Stimulated activated CD8-positive, alpha-beta memory T cell treated with anti-CD3 and anti-CD28 coated beads, Interleukin-4, amount 100 ng/mL, for 24 hours (primary cell): ENCODE results near the gene LRGUK.
"Not testable (repeated sequence)": the region's sequence is repeated elsewhere in the genome, so short reads cannot be mapped to it uniquely, and the experiment has no call there.

Experiments used
- DNase-seq: peaks from one replicate; pipeline ENCODE4 v3.0.0-alpha.2; 2020; ENCODE audit warnings: low read depth

The LRGUK gene

GRCh38 chr7:134246761-134247160, 119.6 kb downstream of the LRGUK start:
- DNase-seq, result no peak

DNA sequence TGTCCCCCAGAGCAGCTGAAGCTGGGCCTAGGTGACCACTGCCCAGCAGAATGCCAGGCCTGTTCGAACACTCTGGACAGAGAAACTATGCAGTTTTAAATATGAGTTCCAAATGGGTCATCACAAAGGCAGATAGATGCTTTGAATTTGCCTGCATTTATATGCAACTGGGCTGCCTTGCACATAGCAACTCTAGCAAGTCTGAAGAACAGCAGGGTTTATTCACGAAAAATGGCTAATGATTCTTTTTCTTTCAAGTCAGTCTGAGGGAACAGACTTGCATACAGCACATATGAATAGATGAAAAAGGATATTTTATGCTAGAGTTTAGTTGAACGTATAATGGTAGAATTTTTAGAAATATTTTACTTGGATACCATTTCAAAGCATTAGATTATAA, 121.1 kb downstream of the LRGUK start:
- no peak for DNase-seq

DNA sequence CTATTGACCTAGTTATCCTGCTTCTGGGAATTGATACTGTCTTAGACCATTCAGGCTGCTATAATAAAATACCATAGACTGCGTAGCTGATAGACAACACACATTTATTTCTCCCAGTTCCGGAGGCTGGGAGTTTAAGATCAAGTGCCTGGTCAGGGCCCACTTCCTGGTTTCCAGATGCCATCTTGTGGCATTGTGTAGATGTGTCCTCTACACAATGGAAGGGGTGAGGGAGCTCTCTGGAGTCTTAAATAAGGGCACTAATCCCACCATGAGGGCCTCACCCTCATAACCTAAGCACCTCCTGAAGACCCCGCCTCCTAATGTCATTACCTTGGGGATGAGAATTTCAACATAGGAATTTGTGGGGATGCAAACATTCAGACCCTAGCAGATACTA, 127.2 kb downstream of the LRGUK start:
- DNase-seq, result no peak

DNA sequence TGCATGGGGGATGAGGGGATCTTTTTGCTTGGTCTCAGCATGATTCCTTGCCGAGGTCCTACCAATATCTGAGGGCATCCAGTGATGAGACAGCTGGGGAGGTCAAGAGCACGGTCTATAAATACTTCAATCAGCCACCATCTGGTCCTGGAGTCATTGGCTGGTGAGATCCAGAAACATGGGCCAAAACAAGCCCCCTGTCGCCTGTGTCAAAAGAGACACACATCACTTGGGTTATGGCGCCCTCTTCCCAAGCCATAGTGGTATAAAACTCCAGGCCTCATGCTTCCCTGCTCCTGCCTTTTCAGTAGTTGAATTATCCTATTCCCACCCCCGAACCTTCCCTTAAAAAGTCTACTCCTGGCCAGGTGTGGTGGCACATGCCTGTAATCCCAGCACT, 128.7 kb downstream of the LRGUK start:
- no peak for DNase-seq

DNA sequence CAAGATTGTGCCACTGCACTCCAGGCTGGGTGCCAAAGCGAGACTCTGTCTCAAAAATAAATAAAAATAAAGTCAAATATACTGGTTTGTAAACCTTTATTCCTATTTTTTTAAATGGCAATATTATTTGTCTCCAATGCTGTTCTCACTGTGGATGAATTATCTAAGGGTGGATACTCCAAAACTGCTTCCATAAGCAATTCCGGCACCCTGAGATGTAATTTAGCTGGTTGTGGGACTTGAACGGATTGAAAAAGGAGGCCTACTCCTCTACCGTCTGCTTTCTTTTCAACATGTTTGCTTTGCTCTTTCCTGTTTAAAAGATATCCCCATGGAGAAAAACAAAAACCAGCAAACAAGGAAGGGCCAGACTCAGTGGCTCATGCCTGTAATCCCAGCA, 135.2 kb downstream of the LRGUK start:
- DNase-seq, result no peak

DNA sequence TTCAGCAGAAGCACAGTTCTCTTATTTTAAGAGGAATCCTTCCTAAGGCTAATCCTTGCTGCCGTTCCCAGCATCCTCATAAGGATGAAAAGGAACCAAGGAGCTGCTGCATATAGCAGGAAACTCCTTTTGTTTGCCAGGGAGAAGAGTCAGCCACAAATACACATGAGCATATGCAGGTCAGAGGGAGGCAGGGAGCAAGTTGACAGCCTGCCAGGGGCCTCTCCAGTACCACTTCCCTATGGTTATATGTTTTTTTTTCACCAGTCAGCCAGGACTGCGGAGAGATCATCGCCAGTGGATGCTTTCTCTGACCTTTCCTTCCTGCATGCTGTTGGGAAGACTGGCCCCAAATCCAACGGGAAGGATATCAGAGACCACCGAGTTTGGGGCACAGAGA, 149.8 kb downstream of the LRGUK start:
- no peak for DNase-seq

GRCh38 chr7:134278502-134279153, 151.5 kb downstream of the LRGUK start:
- no peak for DNase-seq

GRCh38 chr7:134279336-134279735, 152.2 kb downstream of the LRGUK start:
- DNase-seq, result no peak

DNA sequence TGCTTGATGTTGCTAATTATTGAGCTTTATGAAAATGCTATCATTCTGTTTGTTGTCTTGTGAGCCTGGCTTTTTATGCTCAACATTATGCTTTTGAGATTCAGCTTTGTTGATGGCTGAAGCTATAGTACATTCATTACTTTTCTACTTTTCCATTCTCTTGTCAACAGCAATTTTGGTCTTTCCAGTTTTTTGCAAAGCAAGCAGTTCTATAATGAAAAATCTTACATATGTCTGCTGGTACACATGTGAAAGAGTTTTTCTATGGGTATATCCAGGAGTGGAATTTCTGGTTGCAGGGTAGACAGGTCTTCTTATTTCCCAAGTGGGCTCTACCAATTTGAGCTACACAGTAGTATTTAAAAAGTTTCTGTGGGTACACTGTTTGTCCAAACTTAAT, 152.8 kb downstream of the LRGUK start:
- DNase-seq, result no peak

DNA sequence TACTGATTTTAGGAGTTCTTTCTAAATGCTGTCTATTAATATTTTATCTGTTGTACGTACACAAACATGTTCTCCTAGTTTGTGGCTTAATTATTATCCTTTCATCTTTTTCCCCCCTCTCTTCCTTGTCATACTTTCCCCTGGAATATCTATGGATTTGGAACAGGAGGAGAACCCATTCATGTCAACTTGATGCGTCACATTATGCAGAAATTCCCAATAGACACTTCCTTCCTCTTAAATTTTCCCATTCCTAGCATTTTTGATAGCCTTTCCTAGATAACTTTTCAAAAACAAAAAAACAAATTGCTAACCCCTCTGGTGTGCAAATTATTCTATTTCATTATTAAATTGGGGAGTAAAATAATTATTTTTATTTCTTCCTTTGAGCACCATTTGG, 153.4 kb downstream of the LRGUK start:
- DNase-seq, result no peak

GRCh38 chr7:134284011-134284410, 156.9 kb downstream of the LRGUK start:
- no peak for DNase-seq

DNA sequence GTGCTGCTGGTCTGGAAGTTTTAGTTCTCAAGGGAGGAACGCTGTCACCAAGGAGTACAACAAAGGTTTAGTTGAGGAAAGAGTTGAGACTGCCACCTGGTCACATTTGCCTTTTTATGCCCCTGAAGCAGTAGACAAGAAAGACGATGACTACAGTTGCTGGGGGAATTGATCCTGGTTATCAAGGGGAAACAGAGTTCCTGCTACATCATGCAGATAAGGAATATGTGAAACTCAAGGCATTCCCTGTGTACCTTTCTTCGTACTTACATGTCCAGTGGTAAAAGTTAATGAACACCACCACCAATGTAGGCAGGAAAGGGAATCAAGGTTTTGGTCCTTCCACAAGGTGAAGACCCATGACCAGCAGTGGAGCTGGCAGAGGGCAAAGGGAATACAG, 157.8 kb downstream of the LRGUK start:
- DNase-seq, result no peak

GRCh38 chr7:134287916-134288659, 160.9 kb downstream of the LRGUK start:
- DNase-seq, result no peak

DNA sequence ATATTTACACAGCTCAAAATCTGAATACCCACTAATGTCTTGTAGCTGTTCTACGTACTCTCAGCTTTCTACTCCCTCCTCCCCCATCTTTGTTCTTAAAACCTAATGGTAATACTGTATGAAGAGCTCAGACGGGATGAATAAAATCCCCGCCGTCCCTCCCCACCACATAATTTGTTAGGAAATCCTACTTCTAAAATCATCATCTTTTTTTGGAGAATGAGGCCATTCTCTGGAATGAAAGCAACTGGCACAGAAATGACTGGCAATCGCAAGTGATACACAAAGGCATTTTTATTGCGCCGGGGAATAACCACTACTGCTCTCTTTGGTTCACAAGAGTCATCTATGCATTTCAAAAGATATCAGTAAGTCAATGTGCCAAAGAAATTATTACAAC, 162.3 kb downstream of the LRGUK start:
- DNase-seq, result no peak

GRCh38 chr7:134289841-134290240, 162.7 kb downstream of the LRGUK start:
- no peak for DNase-seq

DNA sequence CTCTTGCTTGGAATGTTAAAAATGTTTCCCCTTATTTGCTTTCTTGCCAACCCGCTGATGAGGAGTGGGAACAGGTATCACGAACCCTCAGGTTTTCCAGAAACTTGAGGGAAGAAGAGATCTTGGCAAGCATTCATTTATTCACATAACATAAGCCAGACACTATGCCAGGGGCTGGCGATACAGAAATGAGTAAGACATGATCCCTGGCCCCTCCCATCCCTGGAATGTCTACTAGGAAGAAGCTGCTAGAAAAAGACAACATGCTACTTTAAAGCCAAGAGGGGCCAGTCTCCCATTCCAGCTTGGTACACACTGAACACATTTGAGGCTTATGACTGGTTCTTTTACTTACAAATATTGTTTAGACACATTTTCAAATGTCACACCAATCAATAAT, 163.1 kb downstream of the LRGUK start:
- DNase-seq, result no peak

DNA sequence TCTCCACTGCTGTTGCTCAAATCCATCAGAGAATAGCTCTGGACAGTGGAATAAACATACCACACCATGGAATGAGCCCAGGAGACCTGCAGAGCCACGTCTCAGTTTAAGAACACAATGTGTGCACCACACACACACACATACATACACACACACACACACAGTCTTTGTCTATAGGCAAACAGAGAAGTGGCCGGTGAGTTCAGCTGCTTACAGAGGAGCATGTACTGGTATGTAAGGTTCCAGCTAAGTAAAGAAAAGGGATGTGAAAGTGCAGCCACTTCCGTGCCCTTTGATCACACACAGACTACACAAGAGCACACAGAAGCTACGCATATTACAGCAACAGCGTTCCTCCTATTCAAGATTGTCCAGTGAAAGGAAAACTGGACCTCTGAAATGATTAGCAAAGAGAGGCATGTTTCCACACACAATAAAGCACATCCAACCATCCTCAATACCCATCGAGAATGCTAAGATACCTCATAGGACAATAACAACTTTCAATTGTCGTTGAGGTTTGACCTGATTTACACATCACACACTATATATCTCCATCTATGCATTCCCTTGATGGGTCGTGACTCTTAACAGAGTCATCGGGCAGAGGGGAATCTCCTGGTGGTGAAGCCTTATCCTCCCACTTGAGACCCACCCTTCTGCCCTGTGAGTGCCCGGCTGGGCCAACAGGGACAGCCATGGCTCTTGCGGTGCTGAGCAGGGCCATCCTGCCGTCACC, 166.0 kb downstream of the LRGUK start:
- no peak for DNase-seq

DNA sequence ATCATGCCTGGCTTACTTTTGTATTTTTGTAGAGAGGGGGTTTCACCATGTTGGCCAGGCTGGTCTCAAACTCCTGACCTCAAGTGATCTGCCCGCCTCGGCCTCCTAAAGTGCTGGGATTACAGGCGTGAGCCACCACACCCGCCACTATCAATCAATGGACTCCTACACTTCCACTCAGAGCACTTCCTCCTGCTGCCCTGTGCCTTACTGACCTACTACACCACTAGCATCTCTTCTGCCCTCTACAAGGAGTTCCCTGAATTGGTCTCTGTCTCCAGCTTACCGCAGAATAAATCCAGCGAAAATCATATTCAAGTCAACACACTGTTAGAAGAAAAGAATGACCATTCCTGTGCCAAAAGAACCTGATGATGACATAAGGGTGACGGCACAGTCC, 168.8 kb downstream of the LRGUK start:
- not testable (repeated sequence) for DNase-seq

- DNase-seq, result no peak
These were observed 170.3 kb downstream of the LRGUK start for GRCh38 chr7:134297489-134297888.

GRCh38 chr7:134298902-134299683, 172.0 kb downstream of the LRGUK start:
- no peak for DNase-seq

DNA sequence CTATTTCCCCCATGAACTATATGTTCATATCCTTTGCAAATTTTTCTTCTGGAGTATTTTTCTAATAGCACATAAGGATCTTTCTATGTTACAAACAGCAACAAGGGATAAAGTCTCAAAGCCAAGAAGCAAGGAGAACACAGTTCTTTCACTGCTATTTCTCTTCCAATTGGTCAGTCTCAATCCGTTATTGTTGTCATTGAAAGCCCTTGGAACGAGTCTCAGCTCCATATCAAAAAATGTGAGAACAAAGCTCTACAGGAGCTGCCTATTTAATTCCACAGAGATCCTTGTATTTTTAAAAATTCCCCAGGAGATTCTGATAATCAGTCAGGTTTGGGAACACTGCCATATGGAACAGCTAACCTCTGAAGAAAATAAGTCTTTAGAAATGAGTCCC, 173.8 kb downstream of the LRGUK start:
- DNase-seq, result no peak

GRCh38 chr7:134301592-134301991, 174.5 kb downstream of the LRGUK start:
- DNase-seq, result no peak
